A549 (cell line): ENCODE measurements around the gene CETP. TPM values are rescaled to one million over a fixed set of nuclear protein-coding genes. Genes with fewer than 3 reads are reported as not detected.

Experiments used
- ATAC-seq, 2 experiments: fragments of 200-7000 bp in 1 of 2; fragments of >200 bp in 1 of 2; cut with Nextera tagmentation in 1 of 2; cut with Tn5 transposase in 1 of 2; 3 replicates each; pipeline versions ENCODE4 v1.8.0 to v1.9.1; 2018 to 2020; ENCODE audit warnings: mild to moderate bottlenecking in 1 of 2, moderate library complexity in 1 of 2
- CTCF ChIA-PET: fragments of 300-600 bp; sonication (Branson Sonifier 250); formaldehyde crosslinking; extraction: SDS; loops from one replicate; lab custom pipeline; 2021; ENCODE audit warnings: antibody characterized with exemption, inconsistent platforms; lab: Yijun Ruan, JAX
- POLR2A ChIA-PET: fragments of 350-600 bp; formaldehyde crosslinking; extraction: SDS; loops from one replicate; lab custom pipeline; 2021; ENCODE audit warnings: antibody characterized with exemption, inconsistent platforms; lab: Yijun Ruan, JAX
- DNase-seq, 2 experiments: peaks; one replicate each; pipeline versions ENCODE4 v3.0.0 to v3.0.0-alpha.2; 2011 to 2016; ENCODE audit warnings: low read depth in 1 of 2, low spot score in 1 of 2
- FAIRE-seq: peaks from 2 replicates; lab custom pipeline; 2011; peaks lifted over from hg19 to GRCh38; lab: Jason Lieb, UNC
- H3K27ac ChIP-seq, 2 experiments: fragments of >200 bp; sonication (Bioruptor Twin); formaldehyde crosslinking; 3 replicates each; pipeline ENCODE4 v1.5.1; 2016 to 2017
- H3K4me1 ChIP-seq: fragments of >200 bp; sonication (Bioruptor Twin); formaldehyde crosslinking; 3 replicates; pipeline ENCODE4 v1.6.1; 2016
- H3K4me2 ChIP-seq: fragments of >200 bp; sonication (Bioruptor Twin); formaldehyde crosslinking; 3 replicates; pipeline ENCODE4 v1.6.1; 2016
- H3K4me3 ChIP-seq: fragments of >200 bp; sonication (Bioruptor Twin); formaldehyde crosslinking; 3 replicates; pipeline ENCODE4 v1.5.1; 2016
- H3K9me3 ChIP-seq: fragments of >200 bp; sonication (Bioruptor Twin); formaldehyde crosslinking; 3 replicates; pipeline ENCODE4 v1.6.1; 2016
- CEBPB ChIP-seq, 2 experiments: fragments of >200 bp in 1 of 2; sonication (Bioruptor Twin) in 1 of 2; formaldehyde crosslinking in 1 of 2; IDR thresholded peaks; 2 replicates each; pipeline ENCODE4 v1.6.1; 2012 to 2016
- CTCF ChIP-seq: fragments of >200 bp; sonication (Bioruptor Twin); formaldehyde crosslinking; IDR thresholded peaks from 3 replicates; pipeline ENCODE4 v1.5.1; 2016
- ESRRA ChIP-seq: fragments of 150-350 bp; IDR thresholded peaks from 2 replicates; pipeline ENCODE4 v1.6.1; 2014; ENCODE audit warnings: mild to moderate bottlenecking, low read length, borderline replicate concordance
- FOXS1 ChIP-seq: fragments of 250-450 bp; sonication (Bioruptor Pico); IDR thresholded peaks from 2 replicates; pipeline ENCODE4 v1.5.0; 2020; ENCODE audit warnings: mild to moderate bottlenecking, moderate library complexity
- HOXA7 ChIP-seq: fragments of 250-450 bp; sonication (Bioruptor Pico); IDR thresholded peaks from 2 replicates; pipeline ENCODE4 v1.5.0; 2020; ENCODE audit warnings: mild to moderate bottlenecking, moderate library complexity
- JUN ChIP-seq, 2 experiments: fragments of >200 bp; sonication (Bioruptor Twin); formaldehyde crosslinking; IDR thresholded peaks; 2 replicates in 1 of 2; 3 replicates in 1 of 2; pipeline ENCODE4 v1.6.1; 2016 to 2017
- KDM5A ChIP-seq: fragments of 200-600 bp; sonication (generic); IDR thresholded peaks from 2 replicates; pipeline ENCODE4 v1.6.1; 2016; ENCODE audit warnings: antibody characterized with exemption, mild to moderate bottlenecking
- MAX ChIP-seq: IDR thresholded peaks from 2 replicates; pipeline ENCODE4 v1.6.1; 2012
- MYC ChIP-seq: IDR thresholded peaks from 2 replicates; pipeline ENCODE4 v1.6.1; 2012; ENCODE audit warnings: mild to moderate bottlenecking, inconsistent platforms, low read length, improper control_type of control experiment, borderline replicate concordance
- NR3C1 ChIP-seq: fragments of >200 bp; sonication (Bioruptor Twin); formaldehyde crosslinking; IDR thresholded peaks from 3 replicates; pipeline ENCODE4 v1.6.1; 2017
- PHF8 ChIP-seq: fragments of 200-600 bp; sonication (generic); IDR thresholded peaks from 2 replicates; pipeline ENCODE4 v1.6.1; 2016; ENCODE audit warnings: low read depth, mild to moderate bottlenecking, antibody characterized with exemption, moderate library complexity, borderline replicate concordance
- RCOR1 ChIP-seq: fragments of 150-350 bp; IDR thresholded peaks from 2 replicates; pipeline ENCODE4 v1.6.1; 2014; ENCODE audit warnings: antibody characterized with exemption, low read length, low read depth
- REST ChIP-seq: fragments of 200-600 bp; sonication (generic); IDR thresholded peaks from 2 replicates; pipeline ENCODE4 v1.6.1; 2016; ENCODE audit warnings: antibody characterized with exemption, mild to moderate bottlenecking, moderate library complexity
- USF2 ChIP-seq: fragments of 450-650 bp; IDR thresholded peaks from 2 replicates; pipeline ENCODE4 v1.6.1; 2014; ENCODE audit warnings: antibody characterized with exemption
- ZFP36 ChIP-seq: fragments of 450-650 bp; IDR thresholded peaks from 2 replicates; pipeline ENCODE4 v1.6.1; 2014; ENCODE audit warnings: borderline replicate concordance; ENCODE audit not compliant: partially characterized antibody
- ZSCAN20 ChIP-seq: fragments of 250-450 bp; sonication (Bioruptor Pico); IDR thresholded peaks from 2 replicates; pipeline ENCODE4 v1.8.0; 2022; ENCODE audit warnings: mild to moderate bottlenecking, moderate library complexity
- WGBS: methylation state at CpG from one replicate; pipeline ENCODE4 v1.1.6; 2017; ENCODE audit errors: missing lambda C conversion rate; 5-methylcytosine and 5-hydroxymethylcytosine counted together
- polyA plus RNA-seq, 4 experiments: library from polyadenylated mRNA; depleted of rRNA in 3 of 4; stranded (reverse); fragments of >200 nt; fragmentation: RNase III in 1 of 4; extraction: RNeasy Plus Mini Kit Qiagen cat#74134 plus additional on column Dnase treatment in 1 of 4; gene quantifications; 2 replicates in 3 of 4; 3 replicates in 1 of 4; pipeline ENCODE4 v1.2.3, GENCODE V29; 2011 to 2017

The CETP gene
- polyA plus RNA-seq, 2 of the 4 experiments (the other 2 are of a cell fraction) = not detected

GRCh38 chr16:56932721-56933619 lies 28.8 kb upstream of the CETP start:
- FAIRE-seq (peak; percentile 32), ATAC-seq (peak; percentile 70 to 74), DNase-seq (peak; percentile 66 to 81)
- H3K27ac ChIP-seq = peak overlapping the region; percentile 94 to 95
- 4% methylated on average over 25 of the region's 25 CpGs for WGBS
- POLR2A ChIA-PET = interaction anchor here (0.5 to 1.7 kb wide), 8 partner anchors 9 to 253 kb away, joined by 3 to 12 read pairs (median 4); partner anchors contain the start of genes NUP93, PSME3IP1 and RSPRY1
- H3K9me3 ChIP-seq = no peaks in the 10 kb centered on the region
- peaks cover 41% of the 10 kb centered on the region for H3K4me1 ChIP-seq
- TF ChIP-seq ESRRA (no peak), MYC (no peak), CTCF (no peak), HOXA7 (CRISPR knock-in tag) (no peak), KDM5A (no peak; the same call in 1 of the 2 replicates), REST (0 out of 2 replicates have a peak, but pooled peaks have one; percentile 1), PHF8 (0 out of 2 replicates have a peak, but pooled peaks have one; percentile 24), ZSCAN20 (no peak), ZFP36 (no peak), FOXS1 (CRISPR knock-in tag) (no peak), USF2 (peak; percentile 89), RCOR1 (no peak), JUN (IDR thresholded peaks at IDR 0.05) (no peak), NR3C1 (no peak), MAX (peak; percentile 88), CEBPB (IDR thresholded peaks at IDR 0.05) (peak; percentile 12 to 18; a peak in 2 of 4 replicates)
- peak overlapping the region; percentile 88 for H3K4me2 ChIP-seq
- peak overlapping the region; percentile 99 for H3K4me3 ChIP-seq
- CTCF ChIA-PET = interaction anchor here (0.6 to 0.9 kb wide), 2 partner anchors 32 to 65 kb away, joined by 3 read pairs; no protein-coding TSS in a partner anchor
